GM12878 (cell line): ENCODE measurements around the gene PAF1. TPM values are rescaled to one million over a fixed set of nuclear protein-coding genes. Genes with fewer than 3 reads are reported as not detected.

Source experiments
- ATAC-seq: fragments of 200-7000 bp; cut with Tn5 transposase; 3 replicates; pipeline ENCODE4 v1.9.1; 2020; ENCODE audit warnings: mild to moderate bottlenecking, moderate library complexity
- BruUV-seq: library from RNA; stranded (reverse); fragments of 400-500 nt; replicated peaks from 2 replicates; lab custom pipeline; 2021; lab: Mats Ljungman, UMichigan
- CTCF ChIA-PET: fragments of 300-600 bp; sonication (Branson Sonifier 250); formaldehyde crosslinking; extraction: SDS; loops from one replicate; lab custom pipeline; 2021; ENCODE audit warnings: inconsistent platforms; lab: Yijun Ruan, JAX
- POLR2A ChIA-PET: fragments of 350-600 bp; formaldehyde crosslinking; extraction: SDS; loops from one replicate; lab custom pipeline; 2021; ENCODE audit warnings: inconsistent platforms; lab: Charles Lee
- RAD21 ChIA-PET: fragments of 300-600 bp; sonication (Branson Sonifier 250); formaldehyde crosslinking; loops from one replicate; lab custom pipeline; 2023; ENCODE audit warnings: antibody characterized with exemption; ENCODE audit not compliant: unreplicated experiment; lab: Charles Lee
- SMC1A ChIA-PET: fragments of 300-600 bp; sonication (Branson Sonifier 250); formaldehyde crosslinking; loops from one replicate; lab custom pipeline; 2023; ENCODE audit not compliant: unreplicated experiment, uncharacterized antibody; lab: Charles Lee
- DNase-seq: peaks from one replicate; pipeline ENCODE4 v3.0.0-alpha.2; 2011; ENCODE audit warnings: low read depth, low spot score
- FAIRE-seq: peaks from 3 replicates; lab custom pipeline; 2011; peaks lifted over from hg19 to GRCh38; lab: Jason Lieb, UNC
- H2AFZ ChIP-seq: 2 replicates; pipeline ENCODE4 v1.6.0; 2011; ENCODE audit warnings: low read depth, low read length, control low read depth; ENCODE audit not compliant: control insufficient read depth
- H3K27ac ChIP-seq: 2 replicates; pipeline ENCODE4 v1.5.1; 2011; ENCODE audit warnings: control low read depth; ENCODE audit not compliant: control insufficient read depth, insufficient read depth
- H3K27me3 ChIP-seq, 2 experiments: replicated peaks in 1 of 2; 2 replicates each; pipeline versions ENCODE4 v1.6.0 to v1.6.1; 2011; ENCODE audit warnings: low read length in 1 of 2; ENCODE audit not compliant: control insufficient read depth in 2 of 2, insufficient read depth in 2 of 2
- H3K36me3 ChIP-seq, 2 experiments: 2 replicates each; pipeline ENCODE4 v1.5.1; 2011; ENCODE audit warnings: low read length in 1 of 2; ENCODE audit not compliant: control insufficient read depth in 2 of 2, insufficient read depth in 2 of 2
- H3K4me1 ChIP-seq: 2 replicates; pipeline ENCODE4 v1.6.1; 2011; ENCODE audit warnings: mild to moderate bottlenecking, low read length, moderate library complexity, mixed read lengths; ENCODE audit not compliant: control insufficient read depth, insufficient read depth
- H3K4me2 ChIP-seq: 2 replicates; pipeline ENCODE4 v1.6.0; 2011; ENCODE audit warnings: control low read depth; ENCODE audit not compliant: control insufficient read depth, insufficient read depth
- H3K4me3 ChIP-seq: fragments of 200-600 bp; sonication (generic); 2 replicates; pipeline ENCODE4 v1.5.1; 2016
- H3K79me2 ChIP-seq: 2 replicates; pipeline ENCODE4 v1.6.0; 2011; ENCODE audit warnings: low read length; ENCODE audit not compliant: control insufficient read depth, insufficient read depth
- H3K9ac ChIP-seq: 2 replicates; pipeline ENCODE4 v1.8.0; 2011; ENCODE audit warnings: low read length, control low read depth, mixed read lengths; ENCODE audit not compliant: control insufficient read depth, insufficient read depth
- H3K9me3 ChIP-seq: replicated peaks from 3 replicates; pipeline ENCODE4 v1.5.1; 2011; ENCODE audit warnings: mild to moderate bottlenecking, low read length; ENCODE audit not compliant: control insufficient read depth, insufficient read depth
- H4K20me1 ChIP-seq: 2 replicates; pipeline ENCODE4 v1.6.0; 2011; ENCODE audit not compliant: control insufficient read depth, insufficient read depth
- HDGF ChIP-seq: fragments of 450-650 bp; IDR thresholded peaks from 2 replicates; pipeline ENCODE4 v1.6.1; 2016; ENCODE audit warnings: antibody characterized with exemption
- JUND ChIP-seq: IDR thresholded peaks from 2 replicates; pipeline ENCODE4 v1.6.1; 2012; ENCODE audit warnings: low read depth, mild to moderate bottlenecking, low read length, improper control_type of control experiment, moderate library complexity
- SMAD1 ChIP-seq: fragments of 450-650 bp; IDR thresholded peaks from 2 replicates; pipeline ENCODE4 v1.6.1; 2018; ENCODE audit warnings: mild to moderate bottlenecking, low read depth; ENCODE audit not compliant: partially characterized antibody
- WRNIP1 ChIP-seq: IDR thresholded peaks from 2 replicates; pipeline ENCODE4 v1.6.1; 2011; ENCODE audit warnings: low read depth, low read length, improper control_type of control experiment, borderline replicate concordance
- ZNF207 ChIP-seq: fragments of 450-650 bp; IDR thresholded peaks from 2 replicates; pipeline ENCODE4 v1.6.1; 2014; ENCODE audit warnings: antibody characterized with exemption, mild to moderate bottlenecking, borderline replicate concordance
- ZNF217 ChIP-seq: fragments of 450-650 bp; IDR thresholded peaks from 2 replicates; pipeline ENCODE4 v1.6.1; 2017; ENCODE audit warnings: antibody characterized with exemption, mild to moderate bottlenecking
- WGBS: methylation state at CpG from one replicate; pipeline ENCODE4 v1.1.6; 2016; ENCODE audit warnings: low lambda C conversion rate; ENCODE audit not compliant: insufficient replicate concordance, insufficient coverage; ENCODE audit errors: missing lambda C conversion rate; 5-methylcytosine and 5-hydroxymethylcytosine counted together
- in situ Hi-C: fragments of 300-500 bp; cut with MboI; formaldehyde crosslinking; loops from 9 replicates; pipeline ENCODE4 v1.14.3; 2018; ENCODE audit warnings: mixed read lengths
- intact Hi-C: fragments of 100-400 bp; cut with micrococcal nuclease; formaldehyde crosslinking; loops from one replicate; pipeline ENCODE4 v1.14.2; 2022; ENCODE audit not compliant: unreplicated experiment
- polyA plus RNA-seq, 11 experiments: library from polyadenylated mRNA; depleted of rRNA in 4 of 11; unstranded in 6 of 11; stranded (reverse) in 5 of 11; fragments of >200 nt; fragmentation: Nextera tagmentation in 4 of 11; fragmentation: Illumina TruSeq in 1 of 11; extraction: Ambion mirVana in 4 of 11; extraction: Trizol in 1 of 11; gene quantifications; 1 replicate in 1 of 11; 2 replicates in 10 of 11; pipeline versions ENCODE4 v1.2.1 to v1.2.3, GENCODE V29; 2011 to 2016; ENCODE audit warnings: inconsistent platforms in 2 of 11, missing spikeins in 2 of 11, low read depth in 1 of 11
- total RNA-seq, 4 experiments: library from RNA; depleted of rRNA in 3 of 4; stranded (reverse); fragments of >200 nt in 3 of 4; fragmentation: Illumina TruSeq in 1 of 4; extraction: Trizol in 1 of 4; gene quantifications; 2 replicates each; pipeline versions ENCODE4 v1.2.1 to v1.2.3, GENCODE V29; 2013 to 2021
- TF ChIP-seq, protein P1 (sequence below): fragments of 450-650 bp; IDR thresholded peaks from 2 replicates; pipeline ENCODE4 v1.6.1; 2017; ENCODE audit warnings: borderline replicate concordance
- TF ChIP-seq, protein P2 (sequence below): fragments of 450-650 bp; IDR thresholded peaks from 2 replicates; pipeline ENCODE4 v1.6.1; 2016; ENCODE audit warnings: mild to moderate bottlenecking

Gene PAF1
- total and polyA plus RNA-seq, 10 of the 15 experiments (the other 5 are each of a cell fraction or from before 2014, with no cell fraction given) = 1.7 to 45.8 (median 39.6) TPM

DNA sequence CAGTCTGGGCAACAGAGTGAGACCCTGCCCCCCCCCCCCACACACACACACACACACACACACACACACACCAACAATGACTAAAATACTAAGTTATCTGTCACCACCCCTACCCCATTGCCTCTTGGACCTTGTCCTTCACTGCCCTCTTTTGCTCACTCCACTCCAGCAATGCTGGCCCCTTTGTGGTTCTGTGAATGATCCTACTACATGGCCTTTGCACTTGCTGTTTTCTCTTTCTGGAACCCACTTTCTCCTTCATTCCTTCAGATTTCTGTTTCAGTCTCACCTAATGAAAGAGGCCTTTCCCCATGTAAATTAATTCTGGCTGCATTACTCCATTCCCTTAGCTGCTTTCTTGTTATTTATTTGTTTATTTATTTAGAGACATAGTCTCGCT is 51.2 kb downstream of the PAF1 start:
- intact Hi-C loops (loop anchor here (5.0 kb wide), 1 partner anchor 193 kb away; the partner anchor contains the start of gene EID2B), in situ Hi-C loops (no loop called here)
- WGBS = 89% methylated on average over 1 of the region's 1 CpG
- H3K4me2 ChIP-seq = no peak overlapping the region
- no peak overlapping the region for H3K9ac ChIP-seq
- no TSS peak for BruUV-seq
- H3K4me3 ChIP-seq = no peak overlapping the region
- no peaks in the 10 kb centered on the region for H4K20me1 ChIP-seq
- ChIA-PET CTCF (interaction anchor here (1.0 kb wide), 1 partner anchor 218 kb away, joined by 3 read pairs; no protein-coding TSS in a partner anchor), POLR2A (interaction anchor here (0.6 to 0.7 kb wide), 2 partner anchors 260 to 495 kb away, joined by 3 read pairs; partner anchors contain the start of gene DYRK1B), RAD21 (no interaction called here), SMC1A (no interaction called here)
- H3K79me2 ChIP-seq = peaks cover 20% of the 10 kb centered on the region
- no peak overlapping the region for H2AFZ ChIP-seq
- H3K4me1 ChIP-seq = peaks cover 17% of the 10 kb centered on the region
- no peaks in the 10 kb centered on the region for H3K27me3 ChIP-seq
- ATAC-seq (no peak), FAIRE-seq (no peak), DNase-seq (no peak)
- H3K36me3 ChIP-seq = no peaks in the 10 kb centered on the region
- TF ChIP-seq, protein P1, sequence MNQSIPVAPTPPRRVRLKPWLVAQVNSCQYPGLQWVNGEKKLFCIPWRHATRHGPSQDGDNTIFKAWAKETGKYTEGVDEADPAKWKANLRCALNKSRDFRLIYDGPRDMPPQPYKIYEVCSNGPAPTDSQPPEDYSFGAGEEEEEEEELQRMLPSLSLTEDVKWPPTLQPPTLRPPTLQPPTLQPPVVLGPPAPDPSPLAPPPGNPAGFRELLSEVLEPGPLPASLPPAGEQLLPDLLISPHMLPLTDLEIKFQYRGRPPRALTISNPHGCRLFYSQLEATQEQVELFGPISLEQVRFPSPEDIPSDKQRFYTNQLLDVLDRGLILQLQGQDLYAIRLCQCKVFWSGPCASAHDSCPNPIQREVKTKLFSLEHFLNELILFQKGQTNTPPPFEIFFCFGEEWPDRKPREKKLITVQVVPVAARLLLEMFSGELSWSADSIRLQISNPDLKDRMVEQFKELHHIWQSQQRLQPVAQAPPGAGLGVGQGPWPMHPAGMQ = no peak
- TF ChIP-seq SMAD1 (no peak), WRNIP1 (no peak), ZNF207 (no peak), ZNF217 (no peak), HDGF (no peak), JUND (no peak)
- TF ChIP-seq, protein P2, sequence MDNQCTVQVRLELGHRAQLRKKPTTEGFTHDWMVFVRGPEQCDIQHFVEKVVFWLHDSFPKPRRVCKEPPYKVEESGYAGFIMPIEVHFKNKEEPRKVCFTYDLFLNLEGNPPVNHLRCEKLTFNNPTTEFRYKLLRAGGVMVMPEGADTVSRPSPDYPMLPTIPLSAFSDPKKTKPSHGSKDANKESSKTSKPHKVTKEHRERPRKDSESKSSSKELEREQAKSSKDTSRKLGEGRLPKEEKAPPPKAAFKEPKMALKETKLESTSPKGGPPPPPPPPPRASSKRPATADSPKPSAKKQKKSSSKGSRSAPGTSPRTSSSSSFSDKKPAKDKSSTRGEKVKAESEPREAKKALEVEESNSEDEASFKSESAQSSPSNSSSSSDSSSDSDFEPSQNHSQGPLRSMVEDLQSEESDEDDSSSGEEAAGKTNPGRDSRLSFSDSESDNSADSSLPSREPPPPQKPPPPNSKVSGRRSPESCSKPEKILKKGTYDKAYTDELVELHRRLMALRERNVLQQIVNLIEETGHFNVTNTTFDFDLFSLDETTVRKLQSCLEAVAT = no peak
- H3K27ac ChIP-seq = no peak overlapping the region
- no peaks in the 10 kb centered on the region for H3K9me3 ChIP-seq
